GM18907 (cell line): Measurements from ENCODE around the gene SLC35B1.

Experiments used
- ATAC-seq: cut with Tn5 transposase; IDR thresholded peaks from one replicate; pipeline ENCODE4 v1.9.1; 2021; ENCODE audit warnings: mild to moderate bottlenecking, moderate library complexity; ENCODE audit not compliant: unreplicated experiment

Gene SLC35B1

DNA sequence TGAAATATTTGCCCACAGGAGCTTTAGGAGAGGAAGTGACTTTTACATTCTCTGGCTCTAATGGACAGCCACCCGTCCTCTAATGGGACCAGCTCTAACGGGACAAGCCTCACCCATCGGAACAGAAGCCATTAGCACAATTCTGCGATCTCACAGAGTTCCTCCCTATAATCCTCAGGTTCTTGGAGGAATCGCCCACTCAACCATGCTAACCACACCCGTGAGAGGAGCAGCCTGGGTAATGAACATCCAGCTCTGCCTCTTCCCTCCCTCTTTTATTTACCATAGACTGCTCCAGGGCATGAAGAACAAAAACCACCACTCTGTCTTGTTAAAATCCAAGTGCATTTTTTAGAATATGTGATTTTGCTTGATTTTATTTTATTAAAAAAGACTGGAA lies 6.8 kb downstream of the SLC35B1 start:
- ATAC-seq = no peak

DNA sequence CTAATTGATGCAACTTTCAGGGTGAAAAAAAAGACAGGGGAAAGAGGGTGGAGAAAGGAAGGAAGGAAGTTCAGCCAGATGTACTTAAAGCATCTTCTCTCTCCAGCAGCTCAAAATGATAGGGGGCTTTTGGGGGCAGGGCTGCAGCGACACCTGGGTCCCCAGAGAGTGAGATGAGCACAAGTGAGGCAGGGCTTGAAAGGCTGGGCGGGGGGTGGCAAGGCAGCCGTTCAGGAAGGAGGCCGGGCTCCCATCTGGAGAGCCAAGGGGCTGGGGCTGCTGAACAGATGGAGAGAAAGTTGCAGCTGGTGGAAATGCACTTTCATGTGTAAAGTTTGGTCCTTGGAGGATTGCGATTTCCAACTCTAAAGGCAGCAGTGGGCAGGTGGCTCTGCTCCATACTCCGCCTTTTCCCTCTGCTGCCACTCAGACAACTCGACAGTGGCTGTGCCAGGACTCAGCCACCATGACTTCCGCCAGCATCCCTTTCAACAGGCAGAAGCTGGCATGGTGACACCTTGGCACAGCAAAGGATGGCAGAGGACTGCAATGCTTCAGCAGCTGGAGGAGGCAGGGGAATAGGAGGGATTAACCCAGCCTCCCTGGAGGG lies 7.7 kb downstream of the SLC35B1 start:
- no peak for ATAC-seq

GRCh38 chr17:49698005-49698404 lies 9.8 kb downstream of the SLC35B1 start:
- no peak for ATAC-seq

DNA sequence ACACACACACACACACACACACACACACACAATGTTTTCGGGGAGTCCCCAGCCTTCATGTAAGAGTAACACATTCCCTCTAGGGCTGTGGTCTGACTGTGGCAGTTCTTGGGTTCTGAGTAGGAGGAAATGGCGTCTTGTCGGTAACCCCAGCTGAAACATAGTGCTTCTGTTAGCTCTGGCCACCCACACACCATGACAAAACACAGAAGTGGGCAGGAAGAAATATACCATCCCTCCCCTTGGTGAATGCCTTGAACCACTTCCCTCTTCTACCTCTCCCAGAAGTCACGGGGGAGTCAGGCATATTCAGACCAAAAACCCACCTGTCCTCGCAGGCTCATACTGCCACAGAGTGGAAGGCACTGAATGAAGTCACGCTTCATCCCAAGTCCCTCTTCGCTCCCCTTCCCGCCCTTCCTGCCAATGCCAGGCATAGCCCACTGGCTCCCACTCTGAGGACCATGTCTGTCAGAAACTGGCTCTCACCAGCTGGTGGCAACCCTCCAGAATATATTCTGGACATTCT lies 11.5 kb downstream of the SLC35B1 start:
- no peak for ATAC-seq

GRCh38 chr17:49695698-49696232 lies 12.0 kb downstream of the SLC35B1 start:
- no peak for ATAC-seq

DNA sequence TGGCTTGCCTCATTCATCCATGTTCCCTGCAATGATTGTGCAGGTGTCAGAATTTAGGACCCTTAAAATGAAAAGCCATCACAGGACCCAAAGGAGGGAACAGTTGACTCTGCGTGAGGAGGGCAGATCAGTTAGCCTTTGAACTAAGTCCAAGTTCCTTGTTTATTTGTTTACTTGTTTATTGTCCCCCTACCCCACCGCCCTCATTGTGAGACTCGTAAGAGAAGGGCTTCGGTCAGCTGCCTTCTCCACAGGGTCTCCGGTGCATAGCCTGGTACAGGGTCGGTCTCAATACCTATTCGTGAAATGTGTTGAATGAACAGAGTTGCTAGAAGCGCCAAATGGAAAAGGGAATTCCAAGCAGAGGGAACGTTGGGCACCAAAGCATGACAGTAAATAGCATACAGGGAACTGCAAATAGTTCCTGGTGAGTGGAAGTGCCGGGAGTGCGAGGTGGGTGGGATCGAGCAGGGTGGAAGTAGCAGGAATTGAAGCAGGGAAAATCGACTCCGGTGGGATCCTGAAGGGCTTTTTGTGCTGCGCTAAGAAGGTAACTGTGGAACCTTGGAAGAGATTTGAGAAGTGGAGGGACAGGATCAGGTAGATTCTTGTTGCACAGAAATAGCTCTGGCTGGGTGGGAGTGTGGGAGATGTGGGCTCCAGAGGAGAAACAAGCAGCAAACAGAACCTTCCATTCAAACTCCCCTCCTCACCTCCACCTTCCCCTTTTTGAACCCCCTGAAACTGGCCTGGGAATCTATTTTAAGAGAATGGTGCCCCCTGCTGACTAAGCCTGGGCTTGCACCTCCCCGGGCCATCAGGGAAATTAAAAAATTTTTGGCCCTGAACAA lies 12.7 kb downstream of the SLC35B1 start:
- ATAC-seq = no peak

GRCh38 chr17:49692751-49693150 lies 15.0 kb downstream of the SLC35B1 start:
- no peak for ATAC-seq

- ATAC-seq = no peak
These were observed 16.0 kb downstream of the SLC35B1 start for GRCh38 chr17:49691677-49692191.

- no peak for ATAC-seq
These were observed 16.6 kb downstream of the SLC35B1 start for GRCh38 chr17:49691086-49691676.

- no peak for ATAC-seq
These were observed 17.5 kb downstream of the SLC35B1 start for GRCh38 chr17:49690256-49690655.

DNA sequence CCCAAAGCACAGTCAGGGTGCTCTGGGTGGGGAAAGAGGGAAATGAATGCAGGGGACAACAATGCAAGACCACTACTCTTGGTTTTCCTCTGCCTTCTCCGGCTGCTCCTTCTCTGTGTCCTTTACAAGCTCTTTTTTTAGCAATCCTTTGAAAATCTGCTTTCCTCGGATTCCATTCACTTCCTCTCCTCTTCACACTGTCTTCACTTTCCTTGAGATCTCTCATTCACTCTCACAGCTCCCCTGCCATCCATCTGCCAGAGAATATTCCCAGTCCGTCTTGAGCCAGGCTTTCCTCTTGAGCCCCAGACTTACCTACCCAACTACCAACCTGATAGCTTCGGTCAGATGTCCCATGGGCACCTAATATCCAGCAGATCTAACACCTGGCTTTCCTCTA lies 18.9 kb downstream of the SLC35B1 start:
- ATAC-seq = no peak

- ATAC-seq = no peak
These were observed 19.8 kb downstream of the SLC35B1 start for GRCh38 chr17:49687878-49688491.

GRCh38 chr17:49681106-49681979 lies 26.4 kb downstream of the SLC35B1 start:
- ATAC-seq = no peak

DNA sequence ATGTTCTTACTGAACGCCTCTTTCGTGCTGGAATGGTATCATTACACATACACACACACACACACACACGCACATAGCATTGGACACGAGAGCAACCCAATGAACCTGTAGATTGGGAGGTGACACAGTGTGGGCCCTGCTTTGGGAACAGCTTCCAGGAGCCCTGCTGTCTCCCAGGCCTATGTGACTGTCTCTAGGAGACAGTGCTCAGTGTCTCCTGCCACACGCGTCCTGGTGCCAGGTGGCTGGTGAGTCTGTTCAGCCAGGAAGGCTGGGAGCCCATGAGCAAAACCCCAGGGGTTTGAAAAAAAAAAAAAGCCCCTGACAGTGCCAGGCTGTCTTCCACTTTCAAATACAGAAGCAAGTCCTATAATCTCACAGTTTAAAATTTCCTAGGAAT lies 27.4 kb downstream of the SLC35B1 start:
- no peak for ATAC-seq

DNA sequence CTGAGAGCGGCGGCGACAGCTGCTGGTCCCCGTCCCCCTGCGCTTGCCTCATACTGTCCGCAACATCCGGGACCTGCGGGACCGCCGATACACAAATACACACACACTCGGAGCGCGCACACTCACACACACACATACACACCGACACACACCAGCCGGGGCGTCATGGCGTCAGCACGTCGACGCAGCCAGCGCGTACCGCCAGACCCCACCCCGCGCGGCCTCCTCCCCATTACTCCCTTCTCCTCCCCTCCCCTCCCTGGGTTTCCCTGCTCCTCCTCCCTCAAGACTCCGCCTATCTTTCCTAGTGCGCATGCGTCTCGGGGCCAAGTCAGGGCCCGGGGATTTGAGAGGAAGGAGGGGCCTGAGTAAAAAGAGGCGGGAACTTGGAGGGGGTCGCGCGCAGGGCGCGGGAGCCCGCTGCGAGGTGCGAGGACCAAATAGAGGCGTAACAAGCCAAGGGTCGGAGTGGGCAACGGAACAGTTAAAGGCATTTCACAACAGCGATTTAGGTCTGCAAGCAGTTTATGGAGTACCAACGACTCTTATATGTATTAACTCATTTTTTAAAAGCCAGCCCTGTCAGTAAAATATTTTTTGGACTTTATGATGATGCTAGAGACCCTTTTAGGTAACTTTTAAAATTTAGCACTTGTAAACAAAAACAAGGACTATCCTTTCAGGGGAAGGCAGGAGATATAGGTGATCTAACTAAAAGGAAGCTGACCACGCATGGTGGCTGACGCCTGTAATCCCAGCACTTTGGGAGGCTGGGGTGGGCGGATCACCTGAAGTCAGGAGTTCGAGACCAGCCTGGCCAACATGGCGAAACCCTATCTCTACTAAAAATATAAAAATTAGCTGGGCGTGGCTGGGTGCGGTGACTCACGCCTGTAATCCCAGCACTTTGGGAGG lies 29.6 kb downstream of the SLC35B1 start, which contains the start of gene SPOP:
Gene SPOP (minus strand): TSS at position 165 of the 915 bp plus-strand sequence. CDS start 55,287 bp downstream, outside the sequence.
- ATAC-seq = peak; percentile 83

DNA sequence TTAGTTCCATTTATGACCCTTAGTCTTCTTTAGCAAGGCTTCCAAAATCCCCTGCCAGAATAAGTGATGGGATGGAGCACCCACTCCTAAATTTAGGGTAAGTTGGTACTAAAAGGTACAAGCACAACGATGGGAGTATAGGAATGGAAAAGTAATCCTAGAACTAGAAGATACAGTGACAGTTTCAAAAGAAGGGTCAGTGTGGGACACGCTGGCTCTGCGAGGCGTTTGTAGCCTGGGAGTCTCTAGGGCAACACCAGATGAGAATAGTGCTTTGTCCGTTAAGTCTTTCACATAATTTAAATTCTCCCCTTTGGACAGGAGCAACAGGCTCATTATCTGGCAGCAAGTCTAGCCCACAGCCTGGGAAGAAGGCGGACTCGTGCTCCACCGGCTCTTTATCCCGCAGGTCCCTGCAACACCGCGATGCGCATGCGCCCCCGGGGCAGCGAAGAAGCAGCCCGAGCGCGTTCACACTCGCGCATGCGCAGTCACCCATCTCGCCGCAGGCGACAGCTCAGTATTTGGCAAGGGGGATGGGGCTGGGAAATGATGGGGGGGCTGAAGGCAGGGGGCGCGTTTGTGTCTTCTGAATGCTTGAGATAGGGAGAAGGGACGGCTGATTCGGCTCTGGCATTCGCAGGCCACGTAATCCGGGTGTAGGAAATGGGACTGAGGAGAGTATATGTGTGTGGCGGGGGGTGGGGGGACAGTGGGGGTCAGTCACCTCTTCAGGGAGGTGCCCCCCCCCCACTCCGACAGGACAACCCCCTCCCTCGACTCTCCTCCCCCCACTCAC lies 30.4 kb downstream of the SLC35B1 start:
- ATAC-seq = peak; percentile 47

- ATAC-seq = peak; percentile 65
These were observed 31.4 kb downstream of the SLC35B1 start for GRCh38 chr17:49676276-49676868.
